ENCODE data around the gene NUCKS1.
"Not testable (repeated sequence)": the region's sequence is repeated elsewhere in the genome, so short reads cannot be mapped to it uniquely, and the experiment has no call there.

NUCKS1 gene

DNA sequence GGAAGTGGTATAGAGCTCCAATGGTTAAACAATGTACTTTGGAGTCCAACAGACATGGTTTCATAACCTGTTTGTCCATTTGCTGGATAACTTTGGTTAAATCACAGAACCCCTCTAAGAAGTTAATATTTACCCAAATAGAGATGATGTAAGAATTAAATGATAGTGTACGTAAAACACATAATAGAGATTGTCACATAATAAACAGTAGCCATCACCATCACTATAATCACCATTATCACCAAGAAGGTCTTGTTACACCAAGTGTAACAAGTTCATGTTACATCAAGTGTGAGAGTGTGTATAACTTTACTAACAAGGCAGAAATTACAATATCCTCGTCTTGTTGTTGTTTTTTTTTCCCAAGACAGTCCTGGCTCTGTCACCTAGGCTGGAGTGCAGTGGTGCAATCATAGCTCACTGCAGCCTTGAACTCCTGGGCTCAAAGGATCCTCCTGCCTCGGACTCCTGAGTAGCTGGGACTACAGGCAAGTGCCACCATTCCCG is 23.3 kb downstream of the NUCKS1 start:
- no peak for DNase-seq

DNA sequence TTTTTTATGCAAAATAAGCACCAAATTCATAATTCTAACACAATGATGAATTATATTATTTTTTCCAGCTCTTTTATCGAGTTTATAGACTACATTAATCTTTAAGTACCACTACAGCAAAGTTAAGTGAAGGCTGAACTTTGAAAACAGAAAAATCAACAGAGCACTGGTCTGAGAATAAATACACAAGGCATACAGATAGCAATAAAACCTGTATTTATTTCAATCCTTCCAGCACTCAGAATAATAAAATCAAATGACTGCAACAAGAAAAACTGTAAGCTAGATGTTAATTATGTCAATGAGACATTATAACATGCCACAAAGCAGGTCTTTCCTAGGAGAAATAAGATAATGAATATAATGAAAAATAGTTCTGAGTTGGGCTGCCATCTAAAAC is 24.5 kb downstream of the NUCKS1 start:
- no peak for DNase-seq

DNA sequence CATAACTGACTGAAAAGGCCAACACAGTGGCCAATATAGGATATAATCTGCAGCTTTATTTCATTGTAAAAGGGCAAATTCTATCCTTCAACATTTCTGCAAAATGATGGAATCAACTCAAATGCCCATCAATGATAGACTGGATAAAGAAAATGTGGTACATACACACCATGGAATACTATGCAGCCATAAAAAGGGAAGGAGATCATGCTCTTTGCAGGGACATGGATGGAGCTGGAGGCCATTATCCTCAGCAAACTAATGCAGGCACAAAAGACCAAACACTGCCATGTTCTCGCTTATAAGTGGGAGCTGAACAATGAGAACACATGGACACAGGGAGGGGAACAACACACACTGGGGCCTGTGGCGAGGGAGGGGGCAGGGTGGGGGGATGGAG is 29.2 kb downstream of the NUCKS1 start:
- not testable (repeated sequence) for DNase-seq

DNA sequence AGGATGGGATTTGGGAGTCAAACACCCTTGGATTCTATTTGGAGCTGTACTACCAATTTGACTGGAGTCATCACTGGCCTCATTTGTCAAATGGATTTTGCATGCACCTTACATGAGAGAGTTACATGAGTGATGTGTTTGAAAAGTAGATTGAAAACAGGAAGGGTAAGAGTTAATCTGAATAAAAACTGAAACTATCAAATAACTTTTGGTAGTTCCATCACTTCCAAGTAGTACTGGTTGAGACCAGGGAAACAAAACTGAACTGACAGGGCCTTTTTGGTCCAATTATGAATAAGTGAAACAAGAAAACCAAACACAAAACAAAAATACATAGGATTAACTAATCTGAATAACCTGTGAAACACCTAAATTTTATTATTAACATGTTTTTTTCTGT is 30.2 kb downstream of the NUCKS1 start:
- no peak for DNase-seq

DNA sequence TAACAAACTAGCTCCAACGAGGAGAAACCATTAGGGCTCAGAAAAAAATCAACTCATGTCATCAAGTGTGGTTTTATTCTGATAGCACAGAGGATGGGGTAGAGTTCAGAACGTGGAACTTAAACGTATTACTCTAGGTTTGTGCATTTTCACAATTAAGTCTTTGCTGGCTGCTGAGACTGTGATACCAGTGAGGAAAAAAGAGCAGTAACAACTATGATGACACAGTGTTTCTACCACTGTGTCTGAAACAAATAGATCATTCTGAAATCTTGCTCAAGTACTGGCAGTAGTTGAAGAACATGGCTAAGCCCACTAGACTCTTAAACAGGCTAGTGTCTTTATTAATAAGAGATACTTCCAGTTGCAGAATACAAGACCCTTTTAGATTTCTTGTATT is 31.0 kb downstream of the NUCKS1 start:
- DNase-seq = no peak

DNA sequence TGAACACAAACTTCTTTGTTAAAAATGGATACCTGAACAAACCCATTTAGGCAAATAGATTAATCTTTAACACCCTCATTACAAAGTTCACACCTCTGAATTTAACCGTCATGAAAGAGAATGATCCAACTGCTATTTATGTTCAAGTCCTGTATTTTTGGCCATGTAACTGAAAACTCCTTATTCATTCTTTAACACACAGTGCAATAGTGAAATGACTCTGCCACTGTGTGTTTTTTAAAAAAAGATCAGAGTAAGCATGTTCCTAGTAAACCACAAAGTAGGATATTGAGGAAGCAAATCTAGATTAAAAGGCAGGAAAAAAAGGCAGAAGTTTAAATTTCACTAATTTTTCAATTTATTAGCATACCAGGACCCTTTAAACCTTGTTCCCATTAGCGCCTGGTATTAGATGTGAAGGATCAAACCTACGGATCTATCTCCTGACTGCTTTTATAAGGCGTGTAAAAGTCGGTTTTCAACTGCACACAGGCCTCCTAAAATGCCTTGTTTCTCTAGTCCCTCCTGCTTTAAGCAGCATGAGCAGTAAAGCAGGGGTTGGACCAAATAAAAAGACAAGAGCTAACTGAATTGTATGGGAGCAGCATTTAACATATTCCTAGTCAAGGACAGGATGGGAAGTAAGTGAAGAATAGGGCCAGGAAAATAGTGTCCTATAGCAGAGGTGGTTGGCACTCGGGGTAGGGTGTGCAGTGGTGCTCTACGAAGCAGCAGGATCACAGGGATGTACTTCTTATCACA is 33.4 kb downstream of the NUCKS1 start:
- no peak for DNase-seq

DNA sequence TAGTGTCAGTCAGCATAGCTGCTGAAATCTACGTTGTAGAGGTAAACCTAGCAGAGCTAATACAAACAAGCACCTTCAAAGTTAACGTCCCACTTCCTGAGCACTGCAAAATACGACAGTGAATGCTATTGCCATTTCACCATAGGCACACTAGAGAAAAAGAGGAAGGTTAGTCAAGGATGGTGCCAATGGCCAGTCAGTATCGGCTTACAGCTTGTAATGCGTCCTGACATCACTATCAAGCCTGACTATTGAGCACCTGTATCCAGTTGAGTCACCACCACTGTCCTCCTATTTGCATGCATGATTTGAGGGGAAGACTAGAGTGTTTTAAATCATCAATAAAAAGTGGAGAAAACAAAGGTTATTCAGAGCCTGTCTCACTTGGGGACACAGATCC is 34.4 kb downstream of the NUCKS1 start:
- DNase-seq = no peak

DNA sequence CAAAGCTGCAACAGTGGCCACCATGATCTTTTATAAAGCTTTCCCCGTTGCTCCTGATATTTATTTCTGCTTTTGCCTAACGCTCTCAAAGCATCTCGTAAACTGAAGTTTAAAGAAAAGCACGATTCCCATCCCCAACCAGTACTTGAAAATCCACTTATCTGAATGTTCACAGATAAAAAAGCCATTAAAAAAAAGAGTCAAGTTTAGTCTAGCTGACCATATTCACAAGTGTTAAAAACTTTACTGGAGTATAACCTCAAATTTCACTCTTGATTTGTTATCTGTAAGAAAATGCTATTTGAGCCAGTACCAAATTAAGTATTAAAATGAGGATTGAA is 35.1 kb downstream of the NUCKS1 start:
- no peak for DNase-seq

DNA sequence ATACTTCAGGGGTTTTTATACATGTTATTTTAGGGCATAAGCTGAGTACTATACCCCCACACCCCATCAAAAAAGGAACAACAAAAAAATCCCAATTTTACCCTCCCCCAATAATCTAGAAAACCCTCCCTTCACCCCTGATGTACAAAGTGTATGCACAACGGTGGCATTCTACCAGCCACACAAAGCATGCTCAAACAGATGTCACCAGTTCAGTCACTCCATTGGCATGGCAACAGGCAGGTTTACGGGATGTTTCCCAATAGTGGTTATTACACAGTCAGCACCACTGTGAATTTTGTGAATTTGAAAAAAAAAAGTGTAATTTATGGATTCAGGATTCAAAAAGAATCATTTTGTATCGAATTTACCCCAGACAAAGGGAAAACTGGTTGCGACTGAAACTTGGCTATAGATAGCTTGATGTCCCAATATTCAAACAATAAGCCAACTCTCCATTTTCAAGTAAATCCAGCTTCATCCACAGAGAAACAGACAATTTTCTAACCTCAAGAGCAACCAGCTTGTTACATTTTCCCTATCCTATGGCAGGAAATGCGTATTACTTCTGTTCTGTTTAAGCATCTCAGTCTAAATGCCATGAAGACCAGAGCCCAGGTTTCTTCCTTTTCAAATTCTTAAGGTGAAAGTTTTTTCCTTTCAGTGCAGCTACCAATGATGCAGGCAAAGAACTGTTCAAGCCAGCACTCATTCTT is 35.6 kb downstream of the NUCKS1 start:
- DNase-seq = no peak

DNA sequence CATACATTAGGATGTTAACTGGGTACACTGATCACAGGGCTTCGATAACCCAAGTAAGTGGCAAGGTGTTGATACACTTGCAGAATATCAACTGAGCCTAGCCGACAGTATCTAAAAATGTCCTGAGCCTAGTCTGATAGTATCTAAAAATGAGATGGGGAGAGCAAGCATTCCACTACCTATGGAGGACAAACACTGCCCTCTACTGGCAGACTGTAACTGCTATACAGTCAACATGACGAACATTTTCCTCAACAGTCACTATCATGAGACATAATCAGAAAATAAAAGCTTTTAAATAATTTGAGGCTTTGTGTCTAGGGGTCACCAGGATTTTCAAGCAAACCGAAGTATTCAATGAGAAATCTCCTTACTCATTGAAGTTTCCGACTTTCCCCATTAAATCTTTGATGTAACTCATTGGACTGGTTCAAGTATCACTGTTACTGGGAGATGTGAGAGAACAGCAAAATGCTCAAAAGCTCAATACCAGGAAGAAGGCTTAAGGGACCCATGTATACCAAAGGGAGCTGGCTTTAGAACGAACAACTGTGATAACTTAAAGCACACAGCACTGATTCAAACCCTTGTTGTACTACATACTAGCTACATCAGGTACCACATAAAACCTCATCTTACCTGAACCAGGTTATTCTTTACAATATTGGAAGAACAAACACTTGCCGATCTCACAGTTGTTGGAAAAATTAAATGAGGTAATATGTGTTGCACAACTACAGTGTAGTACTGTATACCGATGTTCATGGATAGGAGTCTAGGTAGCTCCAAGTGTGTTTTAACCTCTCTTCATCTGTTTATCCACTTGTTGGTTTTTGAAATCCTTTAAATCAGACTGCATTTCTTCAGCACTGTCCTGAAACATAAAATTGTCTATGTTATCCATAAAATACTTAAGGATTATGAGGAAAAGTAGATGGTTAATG is 38.6 kb downstream of the NUCKS1 start:
- DNase-seq = peak; percentile 42

DNA sequence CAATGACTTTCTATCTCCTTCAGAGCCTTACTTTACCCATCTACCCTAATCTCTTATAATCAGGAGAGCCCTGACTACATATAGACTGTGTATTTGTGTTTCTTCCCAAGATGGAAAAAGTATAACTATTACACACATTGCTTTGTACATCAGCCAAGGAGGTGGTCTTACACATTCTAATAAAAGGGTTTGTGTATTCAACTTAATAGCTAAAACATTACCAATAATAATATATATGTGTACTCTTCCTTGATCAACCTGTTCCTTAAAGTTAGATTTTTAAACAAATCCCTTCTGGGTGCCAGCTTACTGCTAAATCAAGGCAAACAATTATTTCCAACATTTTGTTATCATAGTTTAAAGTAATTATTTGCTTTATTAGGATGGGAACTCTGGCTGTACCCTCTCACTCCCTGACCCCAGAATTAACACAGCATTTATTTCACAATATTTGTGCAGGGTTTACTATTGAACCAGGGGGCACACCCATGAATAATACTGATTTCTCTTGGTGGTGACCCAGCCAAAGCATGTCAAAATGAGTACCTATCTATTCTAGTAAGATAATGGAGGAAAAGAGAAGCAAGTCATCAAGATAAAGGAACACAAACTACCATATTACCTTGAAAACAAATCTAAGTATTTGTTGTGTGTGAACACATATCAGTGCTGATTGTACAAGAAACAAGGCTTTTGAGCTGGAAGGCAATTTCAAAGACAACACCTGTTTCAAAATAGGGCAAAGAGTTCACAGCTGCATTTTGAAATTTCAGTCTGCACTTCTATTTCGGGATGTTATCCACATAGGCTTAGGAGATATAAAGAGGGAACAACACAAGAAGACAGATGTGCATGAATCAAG is 39.5 kb downstream of the NUCKS1 start:
- DNase-seq = no peak

DNA sequence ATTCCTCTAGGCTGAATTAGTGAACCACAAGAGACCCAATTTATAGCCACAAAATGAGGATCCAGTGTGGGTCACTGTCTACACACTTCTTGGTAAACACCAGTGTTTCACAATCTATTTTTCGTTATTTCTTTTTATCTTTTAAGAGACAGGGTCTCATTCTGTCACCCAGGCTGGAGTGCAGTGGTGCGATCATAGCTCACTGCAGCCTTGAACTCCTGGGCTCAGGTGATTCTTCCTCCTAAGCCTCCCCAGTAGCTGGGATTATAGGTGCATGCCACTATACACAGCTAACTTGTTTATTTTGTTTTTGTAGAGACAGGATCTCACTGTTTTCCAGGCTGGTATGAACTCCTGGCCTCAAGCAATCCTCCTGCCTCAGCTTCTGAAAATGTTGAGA is 40.3 kb downstream of the NUCKS1 start:
- DNase-seq = no peak

DNA sequence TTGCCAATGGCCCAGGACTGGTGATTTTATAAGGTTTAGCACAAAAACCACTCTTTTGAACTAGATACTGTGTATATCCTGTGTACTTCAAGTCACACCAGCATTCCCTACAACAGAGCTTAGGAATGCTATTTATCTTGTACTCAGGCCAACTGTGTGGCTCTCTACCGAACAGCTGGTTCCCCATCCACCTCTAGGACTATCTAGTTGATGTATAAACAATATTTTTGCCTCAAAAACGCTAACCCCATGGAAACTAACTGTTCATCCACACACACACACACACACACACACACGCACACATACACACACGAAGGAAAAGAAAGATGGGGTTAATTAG is 41.0 kb downstream of the NUCKS1 start:
- DNase-seq = no peak

DNA sequence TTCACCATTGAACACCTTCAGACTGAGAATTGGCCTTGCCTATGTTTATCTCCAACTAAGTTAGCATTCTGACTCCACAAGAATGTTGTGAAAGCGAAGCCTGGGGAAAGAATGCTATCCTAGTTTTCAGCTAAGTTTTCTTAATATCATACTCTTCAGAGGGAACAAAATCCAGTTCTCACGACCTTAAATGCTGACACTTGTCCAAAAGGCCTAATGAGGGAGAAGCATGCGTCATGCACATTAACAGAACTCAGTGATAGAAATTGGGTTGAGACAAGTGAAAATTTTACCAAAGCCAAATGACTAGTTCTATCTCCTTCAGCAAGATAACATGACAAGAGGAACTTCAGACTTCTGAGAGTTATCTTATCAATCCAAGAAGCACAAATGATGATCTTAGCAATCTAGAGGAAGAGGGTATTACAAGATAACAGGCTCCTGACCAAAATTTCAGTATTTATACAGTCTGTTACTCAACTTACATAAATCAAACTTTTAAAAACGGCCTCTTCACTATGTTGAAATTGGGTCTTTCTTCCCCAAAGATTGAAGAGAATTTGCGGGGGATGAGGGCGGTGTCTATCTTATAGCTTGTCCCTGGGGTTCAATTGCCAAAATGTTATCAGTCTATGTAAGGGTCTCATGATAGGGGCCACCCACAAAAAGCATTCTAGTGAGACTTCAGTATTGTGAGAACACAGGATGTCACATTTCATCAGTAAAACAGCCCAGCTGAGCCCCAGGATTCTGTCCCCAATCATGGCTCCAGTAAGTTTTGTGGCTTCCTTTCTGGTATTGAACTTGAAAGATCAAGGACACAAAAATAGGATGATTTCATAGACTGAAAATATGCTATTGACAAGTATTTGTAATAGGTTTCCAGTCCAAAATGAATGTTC is 43.1 kb downstream of the NUCKS1 start:
- DNase-seq = no peak

DNA sequence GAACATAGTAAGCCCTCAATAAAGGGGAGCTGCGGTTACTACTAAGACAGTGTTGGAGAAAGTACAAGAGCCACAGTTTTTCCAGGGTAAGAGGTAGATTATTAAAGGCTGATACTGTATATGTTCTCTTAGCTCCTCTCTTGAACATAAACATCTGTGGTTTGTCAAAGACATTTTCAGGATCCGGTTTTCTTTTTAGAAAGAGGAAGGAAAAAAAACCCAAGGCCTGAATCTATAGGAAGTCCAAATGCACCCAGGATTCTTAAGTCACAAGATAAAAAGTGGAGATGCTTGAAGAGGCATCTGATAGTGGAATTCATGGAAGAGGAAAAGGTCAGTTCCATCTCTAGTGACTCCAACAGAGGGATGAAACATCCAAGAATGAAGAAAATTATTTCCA is 45.1 kb downstream of the NUCKS1 start:
- no peak for DNase-seq

DNA sequence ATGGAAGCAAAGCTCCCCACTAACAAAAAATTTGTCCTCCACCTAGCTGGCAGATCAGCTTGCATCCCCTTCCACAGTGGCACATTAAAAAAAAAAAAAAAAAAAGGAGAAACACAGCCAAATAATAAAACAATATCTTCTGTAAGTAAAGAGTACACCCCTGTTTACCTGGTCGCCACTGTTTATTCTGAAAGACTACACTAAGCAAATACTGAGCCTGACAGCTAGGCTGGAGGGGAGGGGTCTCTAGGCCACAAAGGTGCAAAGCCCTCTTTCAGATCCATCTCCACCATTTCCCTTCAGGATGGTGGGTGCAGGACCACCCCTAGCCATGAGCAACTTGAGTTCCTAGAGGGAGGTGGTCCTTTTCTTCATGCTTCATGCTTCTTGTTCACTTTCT is 46.9 kb downstream of the NUCKS1 start:
- DNase-seq = no peak

DNA sequence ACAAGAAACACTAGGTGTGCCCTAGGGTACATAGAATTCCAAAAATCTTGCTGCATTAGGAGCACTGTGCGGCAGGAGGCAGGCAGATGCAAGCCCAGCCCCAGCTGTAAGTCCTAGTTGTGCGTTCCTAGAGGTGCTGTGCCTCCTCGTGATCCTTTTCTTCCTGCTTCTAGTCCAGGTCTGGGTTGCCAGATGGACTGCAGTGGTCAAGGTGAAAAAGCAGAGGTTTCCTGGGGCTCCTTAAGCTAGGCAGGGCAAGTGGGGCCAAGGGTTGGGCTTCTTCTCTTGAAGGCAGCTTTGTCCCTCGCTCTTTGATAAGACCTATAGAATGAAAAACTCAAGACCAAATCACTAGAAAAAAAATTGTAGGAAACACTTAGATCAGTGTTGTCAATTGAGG is 48.1 kb downstream of the NUCKS1 start:
- DNase-seq = no peak

DNA sequence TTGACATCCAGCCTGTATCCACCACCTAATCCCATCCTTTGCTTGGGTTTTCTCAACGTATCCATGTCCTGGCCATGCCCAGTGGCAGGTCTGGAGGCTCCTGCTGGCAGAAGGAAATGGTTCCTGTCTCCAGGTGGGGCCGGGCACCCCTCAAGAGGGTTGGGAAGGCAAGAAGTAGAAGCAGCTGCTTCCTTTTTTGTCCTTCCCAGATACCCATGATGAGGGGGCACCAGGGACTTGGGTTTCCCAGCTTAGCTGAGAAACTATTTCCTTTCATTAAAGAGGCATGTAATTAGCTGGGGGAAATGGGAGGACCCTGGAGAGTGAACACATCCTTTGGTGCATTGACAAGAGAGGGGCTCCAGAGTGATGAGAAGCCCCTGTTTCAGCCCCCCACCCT is 48.6 kb downstream of the NUCKS1 start:
- DNase-seq = no peak

DNA sequence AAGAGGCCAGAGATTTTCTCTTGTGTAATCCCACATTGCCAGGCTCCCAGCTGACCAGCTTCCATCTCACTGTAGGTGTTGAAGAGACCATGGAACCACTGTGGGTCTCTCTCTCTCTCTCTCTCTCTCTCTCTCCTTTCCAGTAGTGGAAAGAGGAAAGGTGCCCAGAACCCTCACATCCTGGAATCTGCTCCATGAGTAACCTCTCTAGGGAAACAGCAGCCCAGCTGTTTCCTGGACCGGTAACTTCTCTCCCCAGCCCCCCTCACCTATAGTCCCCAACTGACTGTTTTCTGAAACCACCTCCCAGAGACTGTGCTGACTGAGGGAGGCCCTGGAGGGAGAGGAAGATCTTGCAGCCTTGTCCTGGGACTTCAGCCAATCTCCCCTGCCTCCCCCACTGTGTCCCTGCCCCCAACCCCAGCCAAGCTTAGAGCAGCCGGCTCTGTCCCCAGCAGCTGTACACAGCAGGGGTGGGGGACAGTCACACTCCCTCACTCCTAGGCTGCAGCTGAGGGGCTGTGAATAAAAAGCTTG is 49.0 kb downstream of the NUCKS1 start:
- DNase-seq = no peak

DNA sequence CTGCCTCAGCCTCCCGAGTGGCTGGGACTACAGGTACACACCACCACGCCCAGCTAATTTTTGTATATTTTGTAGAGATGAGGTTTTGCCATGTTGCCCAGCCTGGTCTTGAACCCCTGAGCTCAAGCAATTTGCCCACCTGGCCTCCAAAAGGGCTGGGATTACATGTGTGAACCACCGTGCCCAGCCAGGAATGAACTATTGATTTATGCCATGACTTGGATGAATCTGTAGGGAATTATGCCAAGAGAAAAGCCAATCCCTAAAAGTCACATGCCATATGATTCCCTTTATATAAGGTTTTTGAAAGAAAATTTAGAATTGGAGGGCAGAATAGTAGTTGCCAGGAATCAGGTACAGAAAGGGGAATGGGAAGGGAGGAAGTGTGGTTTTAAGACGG is 50.6 kb downstream of the NUCKS1 start:
- no peak for DNase-seq

DNA sequence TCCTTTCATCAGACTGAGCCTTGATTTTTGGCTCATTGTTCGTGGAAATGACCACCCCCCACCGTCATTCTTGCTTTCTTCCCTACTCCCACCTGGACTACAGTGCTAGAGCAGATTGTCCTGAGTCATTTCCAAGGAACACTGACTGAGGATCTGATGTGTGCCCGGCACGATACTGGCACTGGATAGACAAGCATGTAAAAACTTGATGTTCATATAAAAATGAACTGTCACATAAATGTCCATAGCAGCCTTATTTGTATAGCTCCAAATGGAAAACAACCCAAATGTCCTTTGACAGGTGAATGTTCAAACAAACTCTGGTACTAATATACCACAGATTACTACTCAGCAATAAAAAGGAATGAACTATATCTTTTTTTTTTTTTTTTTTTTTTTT is 51.1 kb downstream of the NUCKS1 start:
- no peak for DNase-seq

Measured in T-helper 9 cell (primary cell).